Right lobe of liver (tissue), 4 donors: ENCODE data around the gene IMPDH1.

ENCODE experiments used
- POLR2A ChIP-seq: fragments of 450-650 bp; IDR thresholded peaks from one replicate; pipeline ENCODE4 v1.6.1; 2017; ENCODE audit warnings: antibody characterized with exemption, mild to moderate bottlenecking
- TF ChIP-seq, protein P1 (sequence below), 4 donors: fragments of 200-600 bp in 3 of 4; fragments of 450-650 bp in 1 of 4; IDR thresholded peaks; one replicate each; pipeline versions ENCODE4 v1.5.1 to v1.8.0; 2016 to 2022; ENCODE audit warnings: antibody characterized with exemption in 4 of 4, mild to moderate bottlenecking in 2 of 4
- donor health status: DM: no; HTN: no; CAD: no.
- donor health status: DM: no; HTN: no; CAD: no.
- donor health status: DM: no; HTN: yes; CAD: no.

DNA sequence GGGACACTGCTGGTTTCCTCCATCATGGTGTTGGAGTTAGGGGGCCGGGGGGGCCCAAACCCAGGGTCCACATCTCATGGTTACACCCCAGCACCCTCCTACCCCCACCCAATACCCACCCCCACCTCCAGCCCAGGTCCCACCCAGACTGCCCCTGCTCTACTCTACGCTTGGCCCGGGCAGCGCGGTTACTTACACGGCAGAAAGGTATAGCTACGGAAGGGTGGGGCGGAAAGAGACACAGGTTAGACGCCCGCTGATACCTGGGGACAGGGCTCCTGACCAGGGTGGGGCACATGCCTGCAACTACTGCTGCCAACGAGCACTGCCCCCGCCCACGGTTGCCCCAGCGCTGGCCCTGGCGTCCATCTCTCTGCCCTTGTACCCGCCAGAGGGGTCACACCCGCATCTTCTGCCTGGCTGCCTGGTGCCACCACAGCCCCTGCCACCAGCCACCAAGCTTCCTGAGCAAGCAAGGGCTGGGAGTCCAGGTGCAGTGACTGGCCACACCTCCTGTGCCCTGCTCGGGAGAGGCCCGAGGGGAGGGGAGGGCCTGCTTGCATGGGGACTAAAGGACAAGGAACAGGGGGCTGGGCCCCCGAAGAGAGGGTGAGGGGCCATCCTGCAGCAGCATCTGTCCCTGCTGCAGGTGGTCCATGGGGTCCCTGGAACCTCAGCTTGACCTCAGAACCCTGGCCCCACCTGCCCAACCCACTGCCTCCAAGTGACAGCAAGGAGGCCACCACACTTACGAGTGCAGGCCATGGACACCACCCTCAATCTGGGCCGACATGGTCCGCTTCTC, 16.1 kb downstream of the IMPDH1 start:
- TF ChIP-seq POLR2A: no peak
- TF ChIP-seq, protein P1, sequence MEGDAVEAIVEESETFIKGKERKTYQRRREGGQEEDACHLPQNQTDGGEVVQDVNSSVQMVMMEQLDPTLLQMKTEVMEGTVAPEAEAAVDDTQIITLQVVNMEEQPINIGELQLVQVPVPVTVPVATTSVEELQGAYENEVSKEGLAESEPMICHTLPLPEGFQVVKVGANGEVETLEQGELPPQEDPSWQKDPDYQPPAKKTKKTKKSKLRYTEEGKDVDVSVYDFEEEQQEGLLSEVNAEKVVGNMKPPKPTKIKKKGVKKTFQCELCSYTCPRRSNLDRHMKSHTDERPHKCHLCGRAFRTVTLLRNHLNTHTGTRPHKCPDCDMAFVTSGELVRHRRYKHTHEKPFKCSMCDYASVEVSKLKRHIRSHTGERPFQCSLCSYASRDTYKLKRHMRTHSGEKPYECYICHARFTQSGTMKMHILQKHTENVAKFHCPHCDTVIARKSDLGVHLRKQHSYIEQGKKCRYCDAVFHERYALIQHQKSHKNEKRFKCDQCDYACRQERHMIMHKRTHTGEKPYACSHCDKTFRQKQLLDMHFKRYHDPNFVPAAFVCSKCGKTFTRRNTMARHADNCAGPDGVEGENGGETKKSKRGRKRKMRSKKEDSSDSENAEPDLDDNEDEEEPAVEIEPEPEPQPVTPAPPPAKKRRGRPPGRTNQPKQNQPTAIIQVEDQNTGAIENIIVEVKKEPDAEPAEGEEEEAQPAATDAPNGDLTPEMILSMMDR (IDR thresholded peaks at IDR 0.05): no peak
